BLaER1 (cell line): Measurements from ENCODE around the gene AK2.
A peak's percentile ranks its signal among the peaks of the same experiment; 100 is the strongest.

Experiments used
- H3K27ac ChIP-seq: shearing (Covaris generic); formaldehyde crosslinking; 2 replicates; pipeline ENCODE4 v1.8.1; 2022
- H3K27me3 ChIP-seq: shearing (Covaris generic); formaldehyde crosslinking; 2 replicates; pipeline ENCODE4 v1.8.1; 2022
- H3K36me3 ChIP-seq: shearing (Covaris generic); formaldehyde crosslinking; 2 replicates; pipeline ENCODE4 v1.8.1; 2022
- H3K4me1 ChIP-seq: shearing (Covaris generic); formaldehyde crosslinking; 2 replicates; pipeline ENCODE4 v1.8.1; 2022
- H3K4me2 ChIP-seq: shearing (Covaris generic); formaldehyde crosslinking; 2 replicates; pipeline ENCODE4 v1.8.1; 2022
- H3K4me3 ChIP-seq: shearing (Covaris generic); formaldehyde crosslinking; 2 replicates; pipeline ENCODE4 v1.8.1; 2022
- H3K9ac ChIP-seq: shearing (Covaris generic); formaldehyde crosslinking; 2 replicates; pipeline ENCODE4 v1.8.1; 2022
- H3K9me3 ChIP-seq: shearing (Covaris generic); formaldehyde crosslinking; 2 replicates; pipeline ENCODE4 v1.8.1; 2022
- H4K20me1 ChIP-seq: shearing (Covaris generic); formaldehyde crosslinking; 2 replicates; pipeline ENCODE4 v1.8.1; 2022
- Cebpa-rat ChIP-seq: shearing (Covaris generic); IDR thresholded peaks from 2 replicates; pipeline ENCODE4 v1.8.1; 2022

The AK2 gene

DNA sequence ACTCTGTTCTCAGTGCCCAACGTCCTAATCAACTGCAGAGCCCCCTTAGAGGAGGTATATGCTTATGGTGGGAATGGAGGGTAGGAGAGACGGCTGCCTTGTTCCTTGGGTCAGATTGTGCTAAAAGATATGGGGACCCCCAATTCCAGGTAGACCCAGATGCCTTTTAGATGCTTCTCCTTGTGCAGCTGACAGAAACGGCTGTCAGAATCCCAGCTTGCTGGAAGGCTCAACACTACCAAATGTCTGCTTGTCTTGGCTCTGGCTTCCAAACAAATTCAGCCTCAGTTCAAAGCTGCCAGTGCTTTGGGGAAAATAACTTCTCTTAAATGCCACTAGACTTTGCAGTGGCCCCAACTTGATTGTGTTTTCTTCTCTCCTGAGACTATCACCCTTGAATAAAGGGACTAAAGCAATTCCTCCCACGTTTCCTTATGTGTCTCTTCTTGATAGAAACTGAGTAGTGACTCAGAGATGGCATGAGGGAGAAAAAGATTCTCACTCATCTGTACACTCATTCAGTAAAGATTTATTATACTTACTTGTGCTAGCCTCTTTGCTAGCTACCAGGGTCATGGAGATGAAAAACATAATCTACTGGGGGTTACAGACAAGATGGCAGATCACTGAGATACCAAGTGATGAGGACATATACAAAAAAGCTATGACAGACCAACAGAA lies 68.7 kb downstream of the AK2 start:
- Histone ChIP-seq H3K27ac (no peak overlapping the region), H3K4me3 (no peak overlapping the region)

GRCh38 chr1:32966900-32967299 lies 69.8 kb downstream of the AK2 start:
- H3K4me3 ChIP-seq = no peak overlapping the region
- peaks cover 16% of the 10 kb centered on the region for H3K4me1 ChIP-seq
- H3K9ac ChIP-seq = no peak overlapping the region
- H3K4me2 ChIP-seq = no peak overlapping the region
- H3K27me3 ChIP-seq = peaks cover 15% of the 10 kb centered on the region
- peaks cover 5% of the 10 kb centered on the region; the same call in 1 of the 2 replicates for H3K9me3 ChIP-seq
- H3K27ac ChIP-seq = no peak overlapping the region
- no peak for TF ChIP-seq Cebpa-rat
- peaks cover 19% of the 10 kb centered on the region for H4K20me1 ChIP-seq
- H3K36me3 ChIP-seq = no peaks in the 10 kb centered on the region

More for the DNA sequence above, 68.7 kb downstream of the AK2 start:
- Histone ChIP-seq H3K9ac (no peak overlapping the region), H3K4me2 (no peak overlapping the region), H3K9me3 (peaks cover 11% of the 10 kb centered on the region), H3K36me3 (no peaks in the 10 kb centered on the region), H3K4me1 (peaks cover 5% of the 10 kb centered on the region), H3K27me3 (peaks cover 26% of the 10 kb centered on the region), H4K20me1 (peaks cover 11% of the 10 kb centered on the region)
- no peak for TF ChIP-seq Cebpa-rat

- Histone ChIP-seq H4K20me1 (peaks cover 23% of the 10 kb centered on the region), H3K4me3 (peak overlapping the region; percentile 93), H3K36me3 (no peaks in the 10 kb centered on the region), H3K9me3 (no peaks in the 10 kb centered on the region), H3K4me2 (peak overlapping the region; percentile 98), H3K9ac (no peak overlapping the region), H3K4me1 (peaks cover 31% of the 10 kb centered on the region), H3K27ac (peak overlapping the region; percentile 82), H3K27me3 (no peaks in the 10 kb centered on the region)
- no peak for TF ChIP-seq Cebpa-rat
These were observed 71.4 kb downstream of the AK2 start for GRCh38 chr1:32965251-32965747.

- Histone ChIP-seq H3K36me3 (no peaks in the 10 kb centered on the region), H3K9ac (peak within 1 kb of the TSS; percentile 85), H3K27ac (peak within 1 kb of the TSS; percentile 82), H3K27me3 (no peaks in the 10 kb centered on the region), H3K9me3 (no peaks in the 10 kb centered on the region), H3K4me1 (peaks cover 37% of the 10 kb centered on the region), H3K4me2 (peak within 1 kb of the TSS; percentile 98), H4K20me1 (peaks cover 28% of the 10 kb centered on the region), H3K4me3 (peak within 1 kb of the TSS; percentile 93)
- no peak for TF ChIP-seq Cebpa-rat
These were observed 72.0 kb downstream of the AK2 start, which contains the start of gene RNF19B for GRCh38 chr1:32964461-32965250. Gene RNF19B, minus strand, starts transcription at chr1:32964809. Its CDS starts 124 bp downstream, at chr1:32964685.

- TF ChIP-seq Cebpa-rat = no peak
- H3K4me3 ChIP-seq = peak overlapping the region; percentile 93
- H3K4me2 ChIP-seq = peak overlapping the region; percentile 98
- peaks cover 45% of the 10 kb centered on the region for H3K4me1 ChIP-seq
- H3K36me3 ChIP-seq = no peaks in the 10 kb centered on the region
- no peaks in the 10 kb centered on the region for H3K9me3 ChIP-seq
- peak overlapping the region; percentile 82 for H3K27ac ChIP-seq
- H4K20me1 ChIP-seq = peaks cover 28% of the 10 kb centered on the region
- H3K9ac ChIP-seq = peak overlapping the region; percentile 85
- no peaks in the 10 kb centered on the region for H3K27me3 ChIP-seq
These were observed 72.8 kb downstream of the AK2 start for GRCh38 chr1:32963746-32964460.

DNA sequence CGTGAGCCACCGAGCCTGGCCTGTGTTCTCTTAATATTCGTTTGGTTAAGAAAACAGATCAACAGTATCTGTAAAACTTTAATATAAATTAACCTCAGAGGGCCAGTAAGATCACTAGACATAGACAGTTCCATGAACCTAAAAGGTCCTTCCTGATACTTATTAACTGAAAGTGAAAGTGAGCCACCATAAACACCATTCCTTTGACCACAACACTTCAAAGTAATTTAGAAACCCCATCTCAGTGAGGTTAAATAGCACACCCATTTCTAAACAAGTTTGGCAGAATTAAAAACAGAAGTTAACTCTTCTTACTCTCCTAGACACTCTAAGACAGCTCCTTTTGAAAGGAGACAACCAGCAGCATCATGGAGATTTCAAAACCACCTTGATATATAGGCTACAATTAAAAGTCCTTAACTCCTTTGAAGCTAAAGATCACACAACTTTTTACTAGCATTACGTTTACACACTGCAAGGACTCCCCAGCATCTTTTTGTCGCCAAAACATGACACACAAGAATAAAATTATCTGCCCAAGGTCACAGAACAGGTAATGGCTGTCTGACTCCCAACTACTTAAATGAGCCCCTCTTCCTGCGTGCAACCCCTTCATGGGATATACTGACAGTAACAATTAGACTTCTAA lies 74.3 kb downstream of the AK2 start:
- Histone ChIP-seq H3K9ac (peak overlapping the region; percentile 85), H3K27me3 (no peaks in the 10 kb centered on the region), H3K4me3 (peak overlapping the region; percentile 93), H3K36me3 (no peaks in the 10 kb centered on the region), H4K20me1 (peaks cover 28% of the 10 kb centered on the region), H3K27ac (peak overlapping the region; percentile 82), H3K4me2 (peak overlapping the region; percentile 98), H3K9me3 (no peaks in the 10 kb centered on the region), H3K4me1 (peaks cover 60% of the 10 kb centered on the region)
- TF ChIP-seq Cebpa-rat = no peak

- Histone ChIP-seq H3K36me3 (no peaks in the 10 kb centered on the region), H3K27ac (peak overlapping the region; percentile 82), H3K4me3 (peak overlapping the region; percentile 93), H4K20me1 (peaks cover 36% of the 10 kb centered on the region), H3K4me1 (peaks cover 75% of the 10 kb centered on the region), H3K9ac (peak overlapping the region; percentile 42; the same call in 1 of the 2 replicates), H3K4me2 (peak overlapping the region; percentile 98), H3K27me3 (no peaks in the 10 kb centered on the region), H3K9me3 (no peaks in the 10 kb centered on the region)
- TF ChIP-seq Cebpa-rat = peak; percentile 97
These were observed 75.8 kb downstream of the AK2 start for GRCh38 chr1:32960819-32961355.

DNA sequence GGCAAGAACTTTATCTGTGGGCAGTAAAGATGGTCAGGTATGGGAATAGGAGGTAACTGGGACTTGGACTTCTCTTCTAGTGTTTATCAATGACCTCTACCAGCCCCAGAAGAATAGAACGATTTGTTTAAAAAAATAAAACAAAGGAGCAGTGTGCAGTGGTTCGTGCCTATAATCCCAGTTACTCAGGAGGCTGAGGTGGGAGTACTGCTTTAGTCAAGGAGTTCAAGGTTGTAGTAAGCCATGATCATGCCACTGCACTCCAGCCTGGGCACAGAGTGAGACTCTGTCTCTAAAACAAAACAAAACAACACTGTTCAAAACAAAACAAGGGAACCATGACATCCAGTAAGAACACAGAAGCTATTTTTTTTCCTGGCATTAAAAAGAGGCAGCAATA lies 76.3 kb downstream of the AK2 start:
- H4K20me1 ChIP-seq = peaks cover 37% of the 10 kb centered on the region
- no peak overlapping the region for H3K4me3 ChIP-seq
- no peaks in the 10 kb centered on the region for H3K36me3 ChIP-seq
- no peak overlapping the region for H3K9ac ChIP-seq
- H3K4me1 ChIP-seq = peaks cover 80% of the 10 kb centered on the region
- peak overlapping the region; percentile 62 for H3K27ac ChIP-seq
- H3K9me3 ChIP-seq = no peaks in the 10 kb centered on the region
- no peaks in the 10 kb centered on the region for H3K27me3 ChIP-seq
- H3K4me2 ChIP-seq = peak overlapping the region; percentile 98
- no peak for TF ChIP-seq Cebpa-rat

- no peaks in the 10 kb centered on the region for H3K36me3 ChIP-seq
- no peak overlapping the region for H3K9ac ChIP-seq
- TF ChIP-seq Cebpa-rat = no peak
These were observed 77.9 kb downstream of the AK2 start for GRCh38 chr1:32958827-32959226.

More at GRCh38 chr1:32958827-32959226, 77.9 kb downstream of the AK2 start:
- Histone ChIP-seq H3K27ac (peak overlapping the region; percentile 14; the same call in 1 of the 2 replicates), H4K20me1 (peaks cover 36% of the 10 kb centered on the region), H3K4me1 (peaks cover 81% of the 10 kb centered on the region), H3K4me2 (peak overlapping the region; percentile 98), H3K27me3 (no peaks in the 10 kb centered on the region), H3K4me3 (no peak overlapping the region), H3K9me3 (no peaks in the 10 kb centered on the region)
